Hematopoietic multipotent progenitor cell treated with erythropoietin and hydrocortisone succinate and interleukin-3 and kit ligand, for 15 days (in vitro differentiated cells): ENCODE measurements around the gene DHX8.
A peak's percentile ranks its signal among the peaks of the same experiment; 100 is the strongest.

ENCODE experiments used
- DNase-seq: peaks from one replicate; pipeline ENCODE4 v3.0.0-alpha.2; 2015; ENCODE audit warnings: low spot score

The DHX8 gene

GRCh38 chr17:43548689-43549379 lies 65.1 kb downstream of the DHX8 start:
- DNase-seq: no peak

DNA sequence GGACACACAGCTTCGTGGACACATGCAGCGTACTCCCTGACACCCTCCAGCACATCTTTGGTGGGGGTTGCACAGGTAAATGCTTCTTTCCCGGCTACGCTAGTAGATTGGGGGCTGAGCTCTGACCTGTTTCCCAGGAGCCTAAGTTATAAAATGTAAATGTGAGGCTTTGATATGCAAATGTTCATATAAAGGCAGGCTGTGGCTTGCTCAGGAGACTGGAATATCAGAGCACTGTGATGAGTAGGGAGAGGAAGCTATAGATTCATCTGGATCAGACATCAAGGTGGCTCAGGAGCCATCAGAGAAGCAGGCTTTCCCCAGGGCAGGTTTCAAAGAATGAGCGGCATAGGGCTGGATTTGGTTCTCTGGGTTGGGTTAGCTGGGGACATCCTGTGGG lies 65.7 kb downstream of the DHX8 start:
- no peak for DNase-seq

GRCh38 chr17:43550754-43551153 lies 67.0 kb downstream of the DHX8 start:
- no peak for DNase-seq

DNA sequence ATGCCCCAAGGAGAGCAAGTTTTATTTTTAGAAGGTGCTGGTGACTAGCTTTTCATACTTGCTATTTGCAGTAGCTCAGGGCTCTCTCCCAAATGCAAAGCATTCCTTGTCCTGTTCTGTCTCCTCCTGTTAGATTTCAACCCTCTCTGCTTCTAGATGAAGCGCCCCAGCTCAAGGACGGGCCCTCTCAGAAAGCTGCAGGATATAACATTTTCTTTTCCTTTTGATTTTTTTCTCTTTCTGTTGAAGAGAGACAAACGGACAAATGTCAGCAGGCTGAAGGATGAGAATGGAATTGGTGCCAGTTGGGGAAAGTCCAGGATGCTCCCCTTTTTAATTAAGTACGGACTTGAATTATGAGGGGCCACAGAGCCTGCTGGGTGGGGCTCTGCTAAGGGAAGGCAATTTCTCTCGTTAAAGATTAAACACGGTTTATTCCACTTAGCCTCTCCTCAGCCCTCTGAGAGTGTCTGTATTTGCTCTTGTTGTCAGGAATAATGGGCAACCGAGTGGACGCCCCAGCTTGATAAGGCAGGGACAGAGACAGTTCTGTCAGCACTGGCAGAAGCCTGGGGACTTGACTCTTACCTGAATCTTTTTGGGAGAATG lies 68.6 kb downstream of the DHX8 start:
- DNase-seq: no peak

DNA sequence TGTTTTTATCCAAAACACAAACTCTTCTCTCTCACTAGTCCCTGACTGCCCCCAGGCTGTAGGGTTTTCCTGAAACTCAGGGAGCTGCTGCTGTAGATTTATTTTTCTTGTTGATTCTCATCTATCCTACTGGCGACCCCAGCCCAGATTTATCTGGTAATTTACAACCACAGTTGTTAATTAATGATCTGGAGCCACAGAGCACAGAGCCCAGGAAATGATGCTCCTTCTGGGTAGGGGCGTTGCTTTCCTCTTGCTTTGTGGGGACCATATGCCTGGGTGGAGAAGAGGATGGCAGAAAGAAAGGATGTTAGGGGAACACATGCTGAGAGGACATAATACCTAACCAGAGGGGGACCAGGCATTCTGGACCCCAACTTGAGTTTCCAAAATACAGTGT lies 69.8 kb downstream of the DHX8 start:
- no peak for DNase-seq

GRCh38 chr17:43554857-43555256 lies 71.1 kb downstream of the DHX8 start:
- DNase-seq: no peak

- peak; percentile 29 for DNase-seq
Measured at GRCh38 chr17:43556292-43556691, 72.5 kb downstream of the DHX8 start.

DNA sequence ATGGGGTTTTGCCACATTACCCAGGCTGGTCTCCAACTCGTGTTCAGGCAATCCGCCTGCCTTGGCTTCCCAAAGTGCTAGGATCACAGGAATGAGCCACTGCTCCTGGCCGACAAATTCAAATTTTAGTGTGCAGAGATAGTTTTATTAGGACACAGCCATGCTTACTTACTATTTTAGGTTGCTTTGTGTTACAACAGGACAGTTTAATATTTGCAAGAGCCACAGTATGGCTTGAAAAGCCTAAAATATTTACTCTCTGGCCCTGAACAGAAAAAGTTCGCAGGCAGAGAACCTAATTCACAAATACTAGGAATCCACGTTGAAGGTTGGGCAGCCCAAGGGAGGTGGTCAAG lies 75.0 kb downstream of the DHX8 start:
- no peak for DNase-seq

DNA sequence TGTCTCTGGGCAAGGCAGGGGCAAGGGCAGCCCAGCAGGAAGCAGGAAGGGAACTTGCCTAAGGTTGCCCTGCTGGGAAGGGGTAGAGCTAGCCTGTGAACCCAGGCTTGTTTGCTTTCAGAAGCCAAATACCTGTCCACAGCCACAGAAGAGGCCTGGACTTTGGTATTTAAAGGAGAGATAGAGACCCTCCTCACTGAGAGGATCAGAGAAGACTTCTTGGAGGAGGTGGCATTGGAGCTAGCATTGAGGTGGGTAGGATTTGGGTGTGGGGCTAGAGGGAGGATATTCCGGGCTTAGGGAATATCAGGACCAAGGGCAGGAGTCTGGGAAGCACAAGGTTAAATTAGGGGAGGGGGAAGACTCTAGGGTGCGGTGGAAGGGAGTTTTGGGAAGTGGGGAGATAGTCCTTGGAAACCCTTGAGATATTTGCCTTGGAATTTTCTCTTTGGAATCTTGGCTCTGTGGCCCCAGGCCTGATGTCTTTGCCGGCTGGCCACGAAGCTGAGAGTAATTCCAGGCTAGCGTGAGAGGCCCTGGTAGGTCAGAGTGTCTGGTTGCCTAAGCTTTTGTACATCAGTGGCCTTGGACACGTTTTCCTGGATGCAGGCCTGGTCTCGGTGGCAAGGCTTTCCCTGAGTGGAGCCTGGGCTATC lies 75.5 kb downstream of the DHX8 start:
- DNase-seq: no peak

- no peak for DNase-seq
Measured at GRCh38 chr17:43560461-43561427, 77.0 kb downstream of the DHX8 start.

DNA sequence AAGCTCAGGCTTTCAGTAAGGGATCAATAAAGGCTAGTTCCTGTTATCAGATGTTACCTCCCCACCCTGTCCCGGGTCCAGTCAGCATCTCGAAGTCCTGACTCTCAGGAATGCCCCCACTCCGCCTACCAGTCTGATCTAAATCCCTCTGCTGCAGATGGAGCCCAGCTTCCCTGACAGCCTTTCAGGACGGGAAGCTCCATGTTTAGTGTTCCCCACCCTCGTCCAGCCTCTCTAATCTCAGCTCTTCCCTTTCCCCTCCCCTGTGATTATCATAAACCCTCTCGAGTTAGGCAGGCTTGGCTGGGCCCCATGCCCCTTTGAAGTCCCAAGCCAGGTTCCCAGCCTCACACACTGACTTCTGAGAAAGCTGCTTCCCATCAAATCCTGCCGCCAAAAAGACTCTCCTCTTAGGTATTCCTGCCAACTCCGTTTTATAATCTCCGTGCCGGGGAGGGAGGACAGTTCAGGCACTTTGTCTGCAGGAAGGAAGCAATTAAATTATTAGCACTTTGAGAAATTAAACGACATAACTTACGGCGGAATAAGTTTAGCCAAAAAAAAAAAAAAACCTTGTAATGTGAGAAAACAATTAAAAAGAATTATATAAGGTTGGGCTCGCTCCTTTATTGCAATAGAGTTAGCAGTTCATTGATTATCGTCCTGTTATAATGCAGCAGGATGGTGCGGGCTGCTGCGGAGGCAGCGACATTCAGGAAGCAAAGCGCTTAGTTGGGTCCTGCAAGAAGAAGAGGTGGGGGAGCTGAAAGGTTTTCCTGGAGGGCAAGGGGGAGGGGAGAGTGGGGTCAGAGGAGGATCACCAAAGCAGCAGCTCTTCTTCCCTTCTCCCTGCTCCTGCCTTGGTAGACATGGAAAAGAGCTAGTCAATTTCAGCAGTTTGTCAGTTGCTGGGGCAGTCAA lies 79.2 kb downstream of the DHX8 start:
- DNase-seq: no peak

DNA sequence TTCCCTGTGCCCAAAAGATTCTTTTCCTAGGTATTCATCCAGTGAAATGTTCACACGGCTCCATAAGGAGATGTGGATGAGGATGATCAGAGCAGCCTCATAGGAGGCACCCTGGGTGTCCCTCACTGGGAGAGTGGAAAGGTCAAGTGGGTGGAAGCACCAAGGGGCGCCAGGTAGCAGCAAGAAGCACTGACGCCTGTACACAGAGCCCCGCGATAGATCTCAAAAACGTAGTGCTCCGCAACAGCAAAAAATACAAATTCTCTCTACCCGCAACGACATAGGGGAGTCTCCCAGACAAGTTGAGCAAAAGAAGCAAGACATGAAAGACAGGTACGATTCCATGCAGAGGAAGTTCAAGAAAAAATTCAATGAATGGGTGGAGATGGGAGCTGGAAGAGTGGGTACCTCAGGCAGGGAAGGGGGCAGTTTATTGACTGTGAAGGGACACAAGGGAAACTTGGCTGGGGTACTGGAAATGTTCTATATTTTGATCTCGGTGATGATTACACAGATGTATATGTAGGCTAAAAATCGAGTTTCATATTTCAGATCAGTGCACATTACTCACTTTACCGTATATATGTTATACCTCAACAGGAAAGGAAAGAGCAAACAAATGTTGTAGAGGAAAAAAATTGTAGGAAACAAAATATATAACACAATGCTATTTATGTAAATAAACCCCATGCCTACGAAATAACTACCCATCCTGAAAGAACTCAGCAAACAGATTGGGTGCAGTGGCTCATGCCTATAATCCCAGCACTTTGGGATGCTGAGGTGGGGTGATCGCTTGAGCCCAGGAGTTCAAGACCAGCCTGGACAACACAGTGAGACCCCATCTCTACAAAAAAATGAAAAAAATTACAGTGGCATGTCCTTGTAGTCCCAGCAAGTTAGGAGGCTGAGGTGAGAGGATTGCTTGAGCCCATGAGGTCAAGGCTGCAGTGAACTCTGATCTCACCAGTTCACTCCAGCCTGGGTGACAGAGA lies 80.1 kb downstream of the DHX8 start:
- no peak for DNase-seq

- DNase-seq: no peak
Measured at GRCh38 chr17:43568506-43569082, 84.8 kb downstream of the DHX8 start.

DNA sequence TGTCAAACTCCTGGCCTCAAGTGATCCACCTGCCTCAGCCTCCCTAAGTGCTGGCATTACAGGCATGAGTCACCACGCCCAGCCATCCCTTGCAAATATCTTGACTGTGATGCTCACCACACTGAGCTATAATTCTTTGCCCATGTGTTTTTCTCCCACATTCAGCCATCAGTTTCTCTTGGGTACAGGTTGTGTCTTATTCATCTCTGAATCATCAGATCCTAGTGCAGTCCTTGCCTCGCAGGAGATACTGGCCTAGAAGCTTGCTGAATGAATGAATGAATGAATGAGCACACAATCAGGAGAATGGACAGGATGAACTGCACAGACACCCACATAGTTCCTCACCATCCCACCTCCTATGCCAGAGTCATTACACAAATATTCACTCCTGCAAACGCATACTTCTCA lies 86.7 kb downstream of the DHX8 start:
- no peak for DNase-seq

DNA sequence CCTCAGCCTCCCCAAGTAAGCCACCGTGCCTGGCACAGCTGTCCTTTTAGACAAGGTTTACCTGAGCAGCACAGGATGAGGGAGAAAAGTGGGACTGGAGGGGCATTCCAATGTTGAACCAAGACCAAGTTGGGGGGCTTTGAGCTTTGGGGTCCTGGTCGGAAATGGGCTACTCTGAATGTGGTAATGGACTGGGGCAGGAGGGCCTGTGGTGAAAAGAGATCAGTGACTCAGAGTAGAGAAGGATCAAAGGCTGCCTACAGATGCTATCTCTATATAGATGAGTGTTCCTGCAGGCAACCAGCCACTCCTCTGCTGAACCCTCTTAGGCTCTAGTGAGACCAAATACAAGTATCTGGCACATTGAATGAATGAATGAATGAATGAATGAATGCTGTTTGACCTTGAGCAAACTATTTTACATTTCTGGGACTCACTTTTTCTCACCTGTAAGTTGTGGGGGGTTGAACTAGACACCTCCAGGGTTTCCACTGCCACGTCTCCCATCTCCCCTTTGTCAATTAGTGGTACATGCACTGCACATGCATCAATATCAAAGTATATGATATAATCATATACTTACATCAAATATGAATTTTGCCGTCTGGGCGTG lies 88.7 kb downstream of the DHX8 start:
- no peak for DNase-seq

GRCh38 chr17:43573579-43574321 lies 90.0 kb downstream of the DHX8 start:
- DNase-seq: no peak

- no peak for DNase-seq
Measured at GRCh38 chr17:43574348-43574747, 90.6 kb downstream of the DHX8 start.

DNA sequence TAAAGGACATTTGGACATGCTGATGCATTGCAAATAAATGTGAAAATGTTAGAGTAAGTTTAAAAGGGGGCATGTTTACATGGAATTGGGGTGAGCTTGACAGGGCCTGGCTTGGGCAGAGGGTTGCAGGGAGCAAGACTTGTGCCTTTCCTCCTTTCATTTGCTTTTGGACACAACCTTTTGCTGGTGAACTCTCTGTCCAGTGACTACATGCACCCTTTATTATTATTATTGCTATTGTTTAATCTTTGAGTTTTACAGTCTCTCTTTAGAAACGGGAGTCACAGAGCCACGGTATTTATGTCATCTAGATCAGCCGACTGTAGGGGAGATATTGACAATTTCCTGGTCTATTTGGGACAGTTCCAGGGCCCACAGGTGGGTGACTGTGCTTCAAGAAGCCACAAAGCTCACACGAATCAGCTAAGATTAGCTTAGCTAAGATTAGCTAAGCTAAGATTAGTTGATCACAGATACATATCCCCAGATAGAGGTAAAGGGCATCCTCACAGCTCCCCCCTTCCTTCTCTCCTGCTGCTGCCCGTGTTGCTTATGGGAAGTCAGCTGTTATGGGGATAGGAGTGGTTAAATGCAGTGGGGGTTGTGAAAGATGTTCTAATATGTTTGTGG lies 91.2 kb downstream of the DHX8 start:
- DNase-seq: no peak
